GM12873 (cell line): ENCODE measurements around the gene LINGO1.

ENCODE experiments used
- CTCF ChIP-seq: IDR thresholded peaks from 2 replicates; pipeline ENCODE4 v1.5.1; 2012; ENCODE audit warnings: low read depth, mild to moderate bottlenecking, moderate library complexity, low read length, control low read depth; ENCODE audit not compliant: insufficient read depth; ENCODE audit errors: missing control alignments

LINGO1 gene

GRCh38 chr15:77671362-77672056 lies 38.8 kb upstream of the LINGO1 start:
- no peak for TF ChIP-seq CTCF

DNA sequence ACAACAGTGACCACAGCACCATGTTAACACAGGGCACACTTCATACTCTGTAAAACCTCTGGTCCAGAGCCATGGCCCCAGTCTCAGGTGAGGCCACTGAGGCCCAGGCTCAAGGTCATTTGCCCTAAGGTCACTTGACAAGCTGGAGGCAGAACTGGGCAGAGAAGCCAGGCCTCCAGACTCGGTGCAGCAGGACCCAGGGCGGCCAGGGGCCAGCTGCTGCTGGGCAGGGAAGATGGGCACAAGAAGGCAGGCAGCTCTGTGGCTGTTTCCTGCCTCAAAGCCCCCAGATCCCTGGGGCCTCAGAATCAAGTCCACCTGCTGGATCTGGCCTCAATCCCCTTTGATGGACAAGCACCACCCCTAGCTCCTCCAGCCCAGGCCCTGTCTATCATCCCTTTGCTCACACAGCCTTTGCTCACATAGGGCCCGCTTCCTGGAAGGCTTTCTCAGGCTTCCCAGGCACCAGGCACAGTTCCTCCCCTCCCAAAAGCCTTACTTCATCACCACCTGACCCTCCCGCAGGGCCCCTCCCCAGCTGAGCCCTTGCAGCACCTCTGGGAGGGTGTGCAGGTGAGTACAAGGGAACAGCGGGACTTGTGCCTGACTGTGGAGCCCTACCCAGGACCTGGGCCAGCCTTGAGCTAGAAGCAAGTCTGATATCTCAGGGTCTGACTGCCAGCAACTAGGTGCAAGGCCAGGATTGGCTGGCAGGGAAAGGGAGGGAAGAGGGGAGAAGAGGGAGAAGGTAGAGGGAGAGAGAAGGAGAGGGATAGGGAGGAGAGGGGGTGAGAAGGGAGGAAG lies 38.0 kb upstream of the LINGO1 start:
- TF ChIP-seq CTCF, result no peak

GRCh38 chr15:77669896-77670295 lies 37.2 kb upstream of the LINGO1 start:
- TF ChIP-seq CTCF, result no peak

DNA sequence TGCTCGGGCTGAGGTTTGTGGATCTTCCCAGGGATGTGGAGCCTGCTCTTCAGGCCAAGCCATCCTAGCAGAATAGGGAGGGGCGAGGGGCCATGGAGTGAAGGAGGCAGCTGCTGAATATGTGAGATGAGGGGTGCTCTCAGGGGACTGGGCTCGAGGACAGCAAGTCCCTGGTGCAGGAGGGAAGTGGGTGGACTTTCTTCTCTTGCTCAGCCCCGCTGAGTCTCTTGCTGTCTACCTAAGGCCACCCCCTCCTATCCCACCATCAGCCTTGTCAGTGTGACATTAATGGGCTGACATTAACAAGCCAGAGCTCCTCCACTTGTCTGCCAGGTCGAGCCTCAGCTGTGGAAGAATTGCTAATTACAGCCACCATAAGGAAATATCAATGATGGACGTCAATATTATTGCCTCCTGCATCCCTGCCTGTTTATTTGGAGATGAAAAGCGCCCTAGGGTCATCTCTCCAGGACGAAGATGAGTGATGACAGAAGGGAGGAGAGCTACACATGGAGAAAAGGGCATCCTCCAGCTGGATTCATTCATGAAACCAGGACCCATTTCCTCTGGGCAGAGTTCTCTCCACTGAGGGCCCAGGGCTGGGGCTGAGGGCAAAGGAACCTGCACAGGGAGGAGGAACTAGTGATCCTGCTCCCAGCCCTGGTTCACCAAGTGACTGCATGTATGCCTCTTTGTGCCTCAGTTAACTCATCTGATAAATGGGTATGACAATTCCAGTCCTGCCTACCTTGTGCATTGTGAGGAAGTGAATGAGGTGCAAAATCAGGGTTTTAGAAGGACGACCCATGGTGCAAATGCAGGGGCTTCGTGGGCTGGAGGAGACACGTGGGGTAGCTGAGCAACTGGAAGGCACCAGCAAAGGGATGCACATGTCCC lies 34.9 kb upstream of the LINGO1 start:
- no peak for TF ChIP-seq CTCF

GRCh38 chr15:77666296-77666660 lies 33.6 kb upstream of the LINGO1 start:
- TF ChIP-seq CTCF, result no peak

DNA sequence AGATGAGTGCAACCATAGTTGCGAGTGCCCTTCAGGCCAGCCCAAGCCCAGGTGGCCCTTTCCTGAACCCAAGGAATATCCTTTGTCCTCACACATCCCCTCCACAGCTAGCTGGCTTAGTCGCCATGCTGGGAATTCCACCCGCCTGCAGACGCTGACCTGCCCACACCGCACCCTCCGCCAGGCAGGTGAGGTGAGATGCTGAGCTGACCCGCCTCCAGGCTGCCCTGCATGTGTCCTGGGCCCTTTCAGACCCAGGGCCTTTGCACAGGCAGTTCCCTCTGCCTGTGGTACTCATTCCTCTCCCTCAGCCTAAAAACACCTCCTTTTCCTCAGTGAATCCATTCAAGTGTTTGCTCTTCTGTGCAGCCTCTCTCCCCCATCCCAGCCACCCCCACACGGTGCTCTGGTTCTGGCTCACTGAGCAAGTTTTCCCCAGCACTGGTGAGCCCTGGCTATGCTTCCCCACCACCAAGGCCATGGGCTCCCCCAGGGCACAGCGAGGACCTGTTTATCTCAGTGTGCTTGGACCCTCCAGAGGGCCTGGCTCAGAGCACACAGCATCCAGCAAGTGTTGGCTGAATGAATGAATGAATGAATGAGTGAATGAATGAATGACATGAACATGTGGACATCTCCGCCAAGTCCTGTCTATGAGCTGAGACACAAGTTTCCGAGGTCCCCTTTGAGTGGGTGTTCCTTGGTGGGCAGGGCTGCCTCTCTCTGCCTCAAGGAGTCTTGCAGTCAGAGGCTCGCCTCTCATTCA lies 33.0 kb upstream of the LINGO1 start:
- TF ChIP-seq CTCF, result no peak
